GM20431 (cell line): ENCODE measurements around the gene CTCF.

ENCODE experiments used
- in situ Hi-C: fragments of 300-500 bp; cut with MseI, MboI; formaldehyde crosslinking; loops from one replicate; pipeline ENCODE4 v1.15.0; 2020; ENCODE audit warnings: low sequenced_read_pairs; ENCODE audit not compliant: unreplicated experiment

Gene CTCF

GRCh38 chr16:67547423-67548264, 14.7 kb upstream of the CTCF start:
- in situ Hi-C loops, result loop anchor here (10.0 kb wide), 1 partner anchor 107 kb away; no protein-coding TSS in a partner anchor

GRCh38 chr16:67548265-67549126, 13.8 kb upstream of the CTCF start:
- in situ Hi-C loops, result loop anchor here (10.0 kb wide), 1 partner anchor 106 kb away; no protein-coding TSS in a partner anchor

GRCh38 chr16:67549240-67549639, 13.1 kb upstream of the CTCF start:
- in situ Hi-C loops, result loop anchor here (10.0 kb wide), 1 partner anchor 106 kb away; no protein-coding TSS in a partner anchor

GRCh38 chr16:67549936-67550335, 12.4 kb upstream of the CTCF start:
- in situ Hi-C loops, result loop anchor here (10.0 kb wide), 1 partner anchor 105 kb away; no protein-coding TSS in a partner anchor

- in situ Hi-C loops, result no loop called here
Observed at GRCh38 chr16:67551091-67551490, 11.2 kb upstream of the CTCF start.

- in situ Hi-C loops, result no loop called here
Observed at GRCh38 chr16:67551972-67552371, 10.4 kb upstream of the CTCF start.

GRCh38 chr16:67552476-67552875, 9.8 kb upstream of the CTCF start:
- in situ Hi-C loops, result no loop called here

GRCh38 chr16:67555795-67556212, 6.5 kb upstream of the CTCF start:
- in situ Hi-C loops, result no loop called here

- in situ Hi-C loops, result no loop called here
Observed at GRCh38 chr16:67558859-67559258, 3.5 kb upstream of the CTCF start.

- in situ Hi-C loops, result no loop called here
Observed at GRCh38 chr16:67560827-67561342, 1.4 kb upstream of the CTCF start.

GRCh38 chr16:67561501-67561823, 864 bp upstream of the CTCF start:
- in situ Hi-C loops, result no loop called here

GRCh38 chr16:67561824-67562525, 351 bp upstream of the CTCF start:
- in situ Hi-C loops, result no loop called here

- in situ Hi-C loops, result no loop called here
Observed at GRCh38 chr16:67562918-67563707, 787 bp downstream of the CTCF start.

- in situ Hi-C loops, result no loop called here
Observed at GRCh38 chr16:67563708-67564468, 1.6 kb downstream of the CTCF start.

GRCh38 chr16:67565470-67566100, 3.3 kb downstream of the CTCF start:
- in situ Hi-C loops, result no loop called here

GRCh38 chr16:67571464-67571863, 9.1 kb downstream of the CTCF start:
- in situ Hi-C loops, result no loop called here

- in situ Hi-C loops, result no loop called here
Observed at GRCh38 chr16:67571981-67572431, 9.7 kb downstream of the CTCF start.

GRCh38 chr16:67579686-67580085, 17.4 kb downstream of the CTCF start:
- in situ Hi-C loops, result no loop called here
